Measurements from ENCODE around the gene DKK3.

GRCh38 chr11:12005476-12005875 lies 3.0 kb downstream of the DKK3 start:
- TF ChIP-seq POLR2A (IDR thresholded peaks at IDR 0.05) = no peak
- no peak for TF ChIP-seq CTCF (IDR thresholded peaks at IDR 0.05)
- no peak for TF ChIP-seq EP300 (IDR thresholded peaks at IDR 0.05)
